Upper lobe of left lung (tissue), 4 donors: Measurements from ENCODE around the gene ABCG1.

Source experiments
- EP300 ChIP-seq, 4 donors: sonication (generic); formaldehyde crosslinking; IDR thresholded peaks; one replicate each; pipeline ENCODE4 v1.5.1; 2017; ENCODE audit warnings: antibody characterized with exemption in 4 of 4, control low read depth in 2 of 4
- POLR2A ChIP-seq, 4 donors: fragments of 450-650 bp; IDR thresholded peaks; one replicate each; pipeline ENCODE4 v1.5.1; 2016 to 2017; ENCODE audit warnings: antibody characterized with exemption in 4 of 4, mild to moderate bottlenecking in 2 of 4
- TF ChIP-seq, protein P1 (sequence below), 6 experiments: fragments of 450-650 bp in 4 of 6; fragments of 200-600 bp in 2 of 6; sonication (generic) in 2 of 6; IDR thresholded peaks; one replicate each; pipeline ENCODE4 v1.5.1; 2016 to 2019; ENCODE audit warnings: antibody characterized with exemption in 6 of 6

DNA sequence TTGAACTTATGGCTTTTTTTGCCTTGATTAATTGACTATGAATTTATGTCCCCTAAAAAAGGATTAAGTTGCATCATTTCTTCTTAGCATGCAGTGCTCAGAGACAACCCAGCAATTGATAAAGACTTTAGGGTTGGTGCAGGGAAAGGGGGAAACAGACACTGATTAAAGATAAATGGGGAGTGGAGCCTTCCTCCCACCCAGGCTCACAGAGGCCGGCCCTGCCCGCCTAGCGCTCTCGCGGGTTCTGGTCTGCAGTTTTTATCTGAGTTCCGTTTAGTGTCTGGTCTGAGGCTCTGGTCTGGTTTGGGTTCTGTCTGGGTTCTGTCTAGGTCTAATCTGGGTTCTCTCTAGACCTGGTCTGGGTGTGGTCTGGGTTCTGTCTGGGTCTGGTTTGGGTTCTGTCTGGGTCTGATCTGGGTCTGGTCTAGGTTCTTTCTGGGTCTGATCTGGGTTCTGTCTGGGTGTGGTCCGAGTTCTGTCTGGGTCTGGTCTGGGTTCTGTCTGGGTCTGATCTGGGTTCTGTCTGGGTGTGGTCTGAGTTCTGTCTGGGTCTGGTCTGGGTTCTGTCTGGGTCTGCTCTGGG, 48.1 kb downstream of the ABCG1 start:
- TF ChIP-seq, protein P1, sequence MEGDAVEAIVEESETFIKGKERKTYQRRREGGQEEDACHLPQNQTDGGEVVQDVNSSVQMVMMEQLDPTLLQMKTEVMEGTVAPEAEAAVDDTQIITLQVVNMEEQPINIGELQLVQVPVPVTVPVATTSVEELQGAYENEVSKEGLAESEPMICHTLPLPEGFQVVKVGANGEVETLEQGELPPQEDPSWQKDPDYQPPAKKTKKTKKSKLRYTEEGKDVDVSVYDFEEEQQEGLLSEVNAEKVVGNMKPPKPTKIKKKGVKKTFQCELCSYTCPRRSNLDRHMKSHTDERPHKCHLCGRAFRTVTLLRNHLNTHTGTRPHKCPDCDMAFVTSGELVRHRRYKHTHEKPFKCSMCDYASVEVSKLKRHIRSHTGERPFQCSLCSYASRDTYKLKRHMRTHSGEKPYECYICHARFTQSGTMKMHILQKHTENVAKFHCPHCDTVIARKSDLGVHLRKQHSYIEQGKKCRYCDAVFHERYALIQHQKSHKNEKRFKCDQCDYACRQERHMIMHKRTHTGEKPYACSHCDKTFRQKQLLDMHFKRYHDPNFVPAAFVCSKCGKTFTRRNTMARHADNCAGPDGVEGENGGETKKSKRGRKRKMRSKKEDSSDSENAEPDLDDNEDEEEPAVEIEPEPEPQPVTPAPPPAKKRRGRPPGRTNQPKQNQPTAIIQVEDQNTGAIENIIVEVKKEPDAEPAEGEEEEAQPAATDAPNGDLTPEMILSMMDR (IDR thresholded peaks at IDR 0.05) = no peak
- TF ChIP-seq POLR2A (IDR thresholded peaks at IDR 0.05) = no peak
- TF ChIP-seq EP300 (IDR thresholded peaks at IDR 0.05) = no peak
